Loucy (cell line): ENCODE results near the gene RICTOR.

Source experiments
- CTCF ChIP-seq: fragments of 200-600 bp; sonication (generic); conservative IDR thresholded peaks from 2 replicates; pipeline ENCODE4 v1.5.1; 2014; ENCODE audit warnings: mild to moderate bottlenecking, antibody characterized with exemption, low read length
- EZH2phosphoT487 ChIP-seq: fragments of 200-600 bp; IDR thresholded peaks from 2 replicates; pipeline ENCODE4 v1.6.1; 2018; ENCODE audit warnings: antibody characterized with exemption, mild to moderate bottlenecking, moderate library complexity, borderline replicate concordance

DNA sequence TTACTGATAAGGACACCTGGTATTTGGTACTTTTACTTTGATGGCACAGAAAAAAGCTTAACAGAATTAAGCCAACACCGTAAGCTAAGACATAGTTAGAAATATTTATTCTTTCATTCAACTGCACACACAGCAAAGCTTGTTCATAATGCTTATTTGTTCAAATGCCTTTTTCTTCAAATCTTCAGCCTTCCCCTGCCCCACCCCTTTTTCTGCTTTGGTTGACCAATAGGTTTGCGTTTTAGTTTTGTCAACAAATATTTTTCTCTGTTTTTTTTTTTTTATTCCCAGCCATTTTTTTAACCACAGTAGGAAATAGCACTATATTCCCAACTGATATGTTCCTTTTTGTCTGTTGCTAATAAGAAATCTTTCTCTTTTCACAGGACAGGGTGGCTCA is 4.9 kb upstream of the RICTOR start:
- TF ChIP-seq CTCF: no peak
- TF ChIP-seq EZH2phosphoT487: no peak
